HG03442 (cell line): ENCODE results near the gene CCBE1.
"Not testable (repeated sequence)": the region's sequence is repeated elsewhere in the genome, so short reads cannot be mapped to it uniquely, and the experiment has no call there.

ENCODE experiments used
- ATAC-seq: cut with Tn5 transposase; IDR thresholded peaks from one replicate; pipeline ENCODE4 v1.9.1; 2021; ENCODE audit warnings: mild to moderate bottlenecking, moderate library complexity; ENCODE audit not compliant: unreplicated experiment

The CCBE1 gene

GRCh38 chr18:59715966-59716369, 18.7 kb upstream of the CCBE1 start:
- no peak for ATAC-seq

- ATAC-seq = no peak
Measured at GRCh38 chr18:59715445-59715844, 18.2 kb upstream of the CCBE1 start.

GRCh38 chr18:59714096-59714495, 16.9 kb upstream of the CCBE1 start:
- ATAC-seq = not testable (repeated sequence)

GRCh38 chr18:59712311-59712710, 15.1 kb upstream of the CCBE1 start:
- ATAC-seq = no peak

- no peak for ATAC-seq
Measured at GRCh38 chr18:59708988-59709387, 11.8 kb upstream of the CCBE1 start.

GRCh38 chr18:59707306-59707705, 10.1 kb upstream of the CCBE1 start:
- ATAC-seq = no peak

GRCh38 chr18:59706499-59706898, 9.3 kb upstream of the CCBE1 start:
- no peak for ATAC-seq

- ATAC-seq = no peak
Measured at GRCh38 chr18:59705145-59705544, 7.9 kb upstream of the CCBE1 start.

- ATAC-seq = no peak
Measured at GRCh38 chr18:59704146-59704545, 6.9 kb upstream of the CCBE1 start.

GRCh38 chr18:59701272-59701671, 4.0 kb upstream of the CCBE1 start:
- no peak for ATAC-seq

- ATAC-seq = no peak
Measured at GRCh38 chr18:59700535-59700967, 3.3 kb upstream of the CCBE1 start.

GRCh38 chr18:59699750-59700534, 2.7 kb upstream of the CCBE1 start:
- no peak for ATAC-seq

GRCh38 chr18:59699061-59699460, 1.8 kb upstream of the CCBE1 start:
- no peak for ATAC-seq

GRCh38 chr18:59696311-59697235, 650 bp downstream of the CCBE1 start:
- peak; percentile 38 for ATAC-seq

GRCh38 chr18:59695551-59695950, 1.7 kb downstream of the CCBE1 start:
- no peak for ATAC-seq

- ATAC-seq = no peak
Measured at GRCh38 chr18:59694824-59695223, 2.4 kb downstream of the CCBE1 start.

GRCh38 chr18:59691996-59692395, 5.2 kb downstream of the CCBE1 start:
- ATAC-seq = no peak

- no peak for ATAC-seq
Measured at GRCh38 chr18:59690996-59691395, 6.2 kb downstream of the CCBE1 start.

- ATAC-seq = no peak
Measured at GRCh38 chr18:59690186-59690982, 6.8 kb downstream of the CCBE1 start.

GRCh38 chr18:59689756-59690155, 7.5 kb downstream of the CCBE1 start:
- no peak for ATAC-seq

GRCh38 chr18:59686260-59686659, 11.0 kb downstream of the CCBE1 start:
- ATAC-seq = no peak
